Activated CD4-positive, alpha-beta T cell treated with anti-CD3 and anti-CD28 coated beads, Interleukin-2, amount 50 U/mL, for 24 hours (primary cell): ENCODE data around the gene CHMP5.
"Not testable (repeated sequence)": the region's sequence is repeated elsewhere in the genome, so short reads cannot be mapped to it uniquely, and the experiment has no call there.

Experiments used
- DNase-seq, 2 donors: peaks; one replicate each; pipeline ENCODE4 v3.0.0-alpha.2; 2020; ENCODE audit warnings: low read depth in 1 of 2, low spot score in 1 of 2

The CHMP5 gene

GRCh38 chr9:33311953-33312352 lies 47.1 kb downstream of the CHMP5 start:
- no peak for DNase-seq

GRCh38 chr9:33315371-33315770 lies 50.5 kb downstream of the CHMP5 start:
- no peak for DNase-seq

- DNase-seq = not testable (repeated sequence)
Observed at GRCh38 chr9:33317136-33317535, 52.3 kb downstream of the CHMP5 start.

- DNase-seq = no peak
Observed at GRCh38 chr9:33318225-33318624, 53.4 kb downstream of the CHMP5 start.

- DNase-seq = no peak
Observed at GRCh38 chr9:33318781-33319180, 53.9 kb downstream of the CHMP5 start.

- DNase-seq = no peak
Observed at GRCh38 chr9:33320230-33320567, 55.4 kb downstream of the CHMP5 start.

GRCh38 chr9:33320568-33321261 lies 55.9 kb downstream of the CHMP5 start:
- no peak for DNase-seq

- no peak for DNase-seq
Observed at GRCh38 chr9:33329117-33329563, 64.3 kb downstream of the CHMP5 start.

GRCh38 chr9:33329979-33330378 lies 65.1 kb downstream of the CHMP5 start:
- DNase-seq = no peak

GRCh38 chr9:33331377-33331891 lies 66.6 kb downstream of the CHMP5 start:
- no peak for DNase-seq
